Brain microvascular endothelial cell (primary cell): ENCODE measurements around the gene HSFX2.
"Not testable (repeated sequence)": the region's sequence is repeated elsewhere in the genome, so short reads cannot be mapped to it uniquely, and the experiment has no call there.

Experiments used
- DNase-seq: peaks from one replicate; pipeline ENCODE4 v3.0.0-alpha.2; 2020
- H3K27ac ChIP-seq: fragments of 250-450 bp; sonication (Bioruptor Pico); 2 replicates; pipeline ENCODE4 v1.5.1; 2020; ENCODE audit warnings: mild to moderate bottlenecking, moderate library complexity
- H3K27me3 ChIP-seq: fragments of 250-450 bp; sonication (Bioruptor Pico); replicated peaks from 2 replicates; pipeline ENCODE4 v1.5.1; 2020; ENCODE audit warnings: mild to moderate bottlenecking
- H3K36me3 ChIP-seq: fragments of 250-450 bp; sonication (Bioruptor Pico); replicated peaks from 2 replicates; pipeline ENCODE4 v1.5.1; 2020; ENCODE audit warnings: mild to moderate bottlenecking
- H3K4me3 ChIP-seq: 2 replicates; pipeline ENCODE4 v1.5.1; 2011; ENCODE audit warnings: low read depth, mild to moderate bottlenecking, control low read depth, low read length, moderate library complexity
- in situ Hi-C: cut with HindIII; loops from 2 replicates; pipeline ENCODE4 v1.10.0; 2017; ENCODE audit warnings: low sequenced_read_pairs, low pct_ligation_motif_present
- TF ChIP-seq, protein P1 (sequence below): IDR thresholded peaks from 2 replicates; pipeline ENCODE4 v1.5.1; 2011; ENCODE audit warnings: low read depth, mild to moderate bottlenecking, moderate library complexity, low read length, control low read depth, inconsistent platforms; ENCODE audit errors: missing control alignments

Gene HSFX2

DNA sequence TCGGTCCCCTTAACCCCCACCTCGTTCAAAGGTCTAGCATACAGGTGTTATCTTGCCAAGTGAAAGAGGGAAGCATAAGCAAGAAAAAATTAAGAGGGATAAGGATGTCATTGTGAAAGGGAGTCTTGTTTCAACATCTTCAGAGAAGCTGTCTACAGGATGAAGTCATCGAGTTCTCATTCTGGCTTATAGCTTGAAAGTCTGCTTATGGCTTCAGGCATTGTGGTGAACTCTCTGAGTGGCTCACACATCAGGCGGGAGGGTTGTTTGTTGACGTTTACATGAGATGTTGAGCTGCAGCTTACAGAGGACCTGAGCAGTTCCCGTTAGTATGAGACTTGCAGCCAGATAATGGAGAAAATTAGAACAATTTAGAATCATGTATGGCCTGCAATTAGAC, 24.4 kb downstream of the HSFX2 start:
- no peak overlapping the region for H3K4me3 ChIP-seq
- in situ Hi-C loops: no loop called here
- H3K27me3 ChIP-seq: no peaks in the 10 kb centered on the region
- H3K36me3 ChIP-seq: no peaks in the 10 kb centered on the region
- H3K27ac ChIP-seq: no peak overlapping the region
- TF ChIP-seq, protein P1, sequence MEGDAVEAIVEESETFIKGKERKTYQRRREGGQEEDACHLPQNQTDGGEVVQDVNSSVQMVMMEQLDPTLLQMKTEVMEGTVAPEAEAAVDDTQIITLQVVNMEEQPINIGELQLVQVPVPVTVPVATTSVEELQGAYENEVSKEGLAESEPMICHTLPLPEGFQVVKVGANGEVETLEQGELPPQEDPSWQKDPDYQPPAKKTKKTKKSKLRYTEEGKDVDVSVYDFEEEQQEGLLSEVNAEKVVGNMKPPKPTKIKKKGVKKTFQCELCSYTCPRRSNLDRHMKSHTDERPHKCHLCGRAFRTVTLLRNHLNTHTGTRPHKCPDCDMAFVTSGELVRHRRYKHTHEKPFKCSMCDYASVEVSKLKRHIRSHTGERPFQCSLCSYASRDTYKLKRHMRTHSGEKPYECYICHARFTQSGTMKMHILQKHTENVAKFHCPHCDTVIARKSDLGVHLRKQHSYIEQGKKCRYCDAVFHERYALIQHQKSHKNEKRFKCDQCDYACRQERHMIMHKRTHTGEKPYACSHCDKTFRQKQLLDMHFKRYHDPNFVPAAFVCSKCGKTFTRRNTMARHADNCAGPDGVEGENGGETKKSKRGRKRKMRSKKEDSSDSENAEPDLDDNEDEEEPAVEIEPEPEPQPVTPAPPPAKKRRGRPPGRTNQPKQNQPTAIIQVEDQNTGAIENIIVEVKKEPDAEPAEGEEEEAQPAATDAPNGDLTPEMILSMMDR: no peak
- DNase-seq: peak; percentile 21

DNA sequence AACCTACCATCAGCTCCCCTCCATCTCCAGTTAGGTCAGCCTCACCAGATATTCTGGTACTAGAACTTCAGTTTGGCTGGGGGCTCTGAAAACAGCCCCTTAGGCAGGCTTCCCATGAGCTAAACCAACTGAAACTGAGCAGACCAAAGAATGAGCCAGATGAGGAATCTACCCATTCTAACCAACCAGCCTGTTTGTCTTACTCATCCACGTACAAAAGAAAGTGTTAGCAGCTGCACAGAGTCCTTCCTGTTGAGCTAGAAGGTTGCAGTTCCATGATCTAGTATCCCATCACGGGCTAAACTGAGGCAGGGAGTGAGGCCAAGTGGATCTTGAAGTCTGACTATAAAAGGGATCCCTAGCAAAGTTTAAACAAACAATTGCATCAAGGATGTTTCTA, 25.3 kb downstream of the HSFX2 start:
- DNase-seq: no peak
- Histone ChIP-seq H3K27ac (no peak overlapping the region), H3K4me3 (no peak overlapping the region), H3K36me3 (no peaks in the 10 kb centered on the region), H3K27me3 (no peaks in the 10 kb centered on the region)
- TF ChIP-seq, protein P1: no peak
- in situ Hi-C loops: no loop called here

DNA sequence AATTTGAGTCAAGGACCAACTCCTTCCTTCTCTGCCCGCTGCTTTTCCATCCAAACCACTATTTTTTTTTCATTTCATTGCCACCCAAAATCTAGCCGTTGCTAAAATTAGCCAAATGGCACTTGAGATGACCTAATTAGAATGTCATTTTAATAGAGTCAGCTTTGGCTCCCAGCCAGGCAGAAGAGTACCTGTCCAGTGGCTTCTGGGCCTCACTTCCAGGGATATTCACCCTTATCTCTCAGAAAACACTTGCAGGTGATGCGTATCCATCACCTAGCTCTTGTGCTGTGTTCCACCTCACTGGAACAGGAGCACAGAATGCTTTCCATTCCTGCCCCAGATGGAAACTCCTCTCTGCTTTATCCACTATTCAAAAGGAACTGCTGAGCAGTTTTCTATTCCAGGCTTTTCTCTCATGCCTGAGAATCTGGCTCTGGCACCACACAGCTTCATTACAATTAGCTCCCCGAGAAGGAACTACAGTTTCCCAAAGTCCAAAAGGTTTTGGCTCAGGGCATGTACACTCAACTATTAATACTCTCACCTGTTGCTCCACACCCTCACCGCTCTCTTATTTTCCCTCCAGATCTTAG, 26.3 kb downstream of the HSFX2 start:
- TF ChIP-seq, protein P1: no peak
- DNase-seq: no peak
- no peak overlapping the region for H3K27ac ChIP-seq
- no peaks in the 10 kb centered on the region for H3K27me3 ChIP-seq
- no peak overlapping the region for H3K4me3 ChIP-seq
- H3K36me3 ChIP-seq: no peaks in the 10 kb centered on the region
- in situ Hi-C loops: no loop called here

DNA sequence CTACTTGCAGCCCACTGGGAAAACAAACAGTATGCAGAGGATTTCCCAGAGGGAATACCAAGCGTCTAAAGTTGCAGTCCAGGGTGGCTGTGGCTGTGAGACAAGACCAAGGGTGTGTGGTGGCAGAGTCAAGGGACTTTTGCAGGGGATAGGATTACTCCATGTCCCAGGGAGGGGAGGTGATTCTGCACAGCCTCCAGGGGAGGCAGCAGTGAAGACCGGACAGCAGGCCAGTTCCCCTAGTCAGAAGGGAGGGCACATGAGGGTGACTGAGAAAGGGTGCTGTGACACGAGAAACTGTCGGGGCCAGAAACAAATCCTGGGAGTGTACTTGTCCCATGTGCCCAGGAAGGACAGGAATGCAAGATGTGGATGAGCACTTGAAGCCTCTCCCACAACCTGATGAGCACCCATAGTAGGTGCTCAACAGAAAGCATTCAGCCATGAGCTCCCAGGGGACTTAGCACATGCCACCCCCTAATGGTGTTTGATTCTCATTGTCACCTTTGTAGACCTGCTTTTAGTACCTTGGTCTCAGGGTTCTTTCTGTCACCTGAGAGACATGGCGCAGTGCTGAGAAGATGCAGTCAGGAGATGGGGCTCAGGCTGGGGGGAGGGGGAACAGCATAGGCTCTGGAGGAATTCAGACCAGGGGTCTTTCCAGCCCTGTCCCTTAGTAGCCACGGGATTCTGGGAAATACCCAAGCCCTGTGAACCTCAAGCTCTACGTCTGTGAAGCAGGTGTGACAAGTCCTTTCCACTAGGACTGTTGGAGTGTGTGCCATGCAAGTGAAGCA, 27.3 kb downstream of the HSFX2 start:
- Histone ChIP-seq H3K27me3 (no peaks in the 10 kb centered on the region), H3K36me3 (no peaks in the 10 kb centered on the region), H3K27ac (no peak overlapping the region), H3K4me3 (no peak overlapping the region)
- in situ Hi-C loops: no loop called here
- TF ChIP-seq, protein P1: no peak
- no peak for DNase-seq

DNA sequence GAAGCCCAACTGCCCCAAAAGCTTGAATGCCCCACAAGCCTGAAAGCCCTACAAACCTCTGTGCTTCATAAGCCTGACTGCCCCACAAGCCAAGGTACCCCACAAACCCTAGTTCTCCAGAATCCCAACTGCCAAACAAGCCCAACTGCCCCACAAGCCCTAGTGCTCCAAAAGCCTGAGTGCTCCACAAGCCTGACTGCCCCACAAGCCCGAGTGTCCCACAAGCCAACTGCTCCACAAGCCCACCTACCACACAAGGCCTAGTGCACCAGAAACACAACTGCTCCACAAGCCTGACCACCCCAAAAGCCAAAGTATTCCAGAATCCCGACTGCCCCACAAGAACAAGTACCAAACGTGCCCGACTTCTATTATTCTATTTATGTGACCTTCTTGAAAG, 31.8 kb downstream of the HSFX2 start:
- TF ChIP-seq, protein P1: no peak
- no peak overlapping the region for H3K4me3 ChIP-seq
- no peaks in the 10 kb centered on the region for H3K27me3 ChIP-seq
- no peaks in the 10 kb centered on the region for H3K36me3 ChIP-seq
- H3K27ac ChIP-seq: no peak overlapping the region
- DNase-seq: no peak
- in situ Hi-C loops: no loop called here

DNA sequence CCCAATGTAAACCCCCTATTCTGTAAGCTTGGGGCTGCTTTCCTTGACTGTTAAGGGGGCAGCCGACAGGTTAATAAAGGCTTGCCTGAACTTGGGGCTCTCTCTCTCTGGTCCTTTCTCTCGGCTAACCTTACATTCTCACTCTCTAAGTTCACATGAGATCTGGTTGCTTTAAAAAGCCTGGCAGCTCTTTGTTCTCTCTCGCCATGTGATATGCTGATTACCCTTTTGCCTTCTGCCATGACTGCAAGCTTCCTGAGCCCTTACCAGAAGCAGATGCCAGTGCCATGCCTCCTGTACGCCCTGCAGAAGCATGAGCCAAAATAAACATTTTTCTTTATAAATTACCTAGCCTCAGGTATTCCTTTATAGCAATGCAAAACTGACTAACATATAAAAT, 39.9 kb downstream of the HSFX2 start:
- in situ Hi-C loops, H3K27me3 ChIP-seq, DNase-seq, H3K4me3 ChIP-seq, H3K36me3 ChIP-seq, H3K27ac ChIP-seq: not testable (repeated sequence)

DNA sequence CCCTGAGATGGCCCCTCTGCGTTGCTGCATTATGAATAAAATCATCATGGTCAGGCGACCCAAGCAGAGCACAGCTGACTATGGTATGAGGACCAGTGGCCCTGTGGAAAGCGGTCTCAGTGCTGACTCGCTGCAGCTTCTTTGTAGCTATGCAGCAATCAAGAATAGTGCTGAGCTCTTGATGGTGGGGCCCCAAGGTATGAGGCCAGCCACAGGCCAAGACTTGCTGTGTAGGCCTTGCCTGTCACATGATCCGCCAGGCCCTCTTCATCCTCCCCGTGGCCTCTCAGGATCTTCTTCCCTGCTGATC, 43.2 kb downstream of the HSFX2 start:
- H3K4me3 ChIP-seq, H3K27me3 ChIP-seq, in situ Hi-C loops, H3K27ac ChIP-seq, H3K36me3 ChIP-seq, DNase-seq: not testable (repeated sequence)

DNA sequence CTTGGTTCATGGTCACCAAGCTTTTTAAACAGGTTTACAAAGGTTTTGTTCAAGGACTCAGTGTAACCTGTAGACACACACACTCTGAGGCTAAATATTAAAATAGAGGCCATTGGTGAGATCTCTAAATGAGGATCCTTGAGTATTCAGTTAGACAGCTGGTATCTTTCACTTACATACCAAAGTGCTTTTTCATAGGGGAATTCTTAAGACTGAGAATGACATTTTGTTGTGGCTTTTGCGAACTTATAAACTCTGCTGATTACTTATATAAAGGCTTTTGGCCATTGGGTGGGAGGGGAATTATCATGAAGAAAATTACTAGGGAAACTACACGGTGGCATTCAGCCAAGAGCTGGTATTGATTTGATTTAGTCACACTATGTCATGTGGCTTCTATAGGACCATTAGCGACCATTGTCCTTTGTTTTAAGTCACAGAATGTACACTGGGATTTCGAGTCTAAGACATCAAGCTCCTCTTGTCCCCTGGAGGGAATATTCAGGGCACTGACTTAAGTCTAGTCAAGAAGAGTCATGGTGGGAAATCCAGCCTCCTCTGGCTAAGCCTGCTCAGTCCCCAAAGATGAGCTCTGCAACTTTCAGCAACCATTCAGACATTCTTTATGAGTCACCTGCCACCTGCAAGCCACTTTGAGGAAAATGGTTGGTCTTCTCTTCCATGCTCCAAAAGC, 43.7 kb downstream of the HSFX2 start:
- H3K36me3 ChIP-seq, H3K27ac ChIP-seq, in situ Hi-C loops, H3K27me3 ChIP-seq, DNase-seq, H3K4me3 ChIP-seq: not testable (repeated sequence)

DNA sequence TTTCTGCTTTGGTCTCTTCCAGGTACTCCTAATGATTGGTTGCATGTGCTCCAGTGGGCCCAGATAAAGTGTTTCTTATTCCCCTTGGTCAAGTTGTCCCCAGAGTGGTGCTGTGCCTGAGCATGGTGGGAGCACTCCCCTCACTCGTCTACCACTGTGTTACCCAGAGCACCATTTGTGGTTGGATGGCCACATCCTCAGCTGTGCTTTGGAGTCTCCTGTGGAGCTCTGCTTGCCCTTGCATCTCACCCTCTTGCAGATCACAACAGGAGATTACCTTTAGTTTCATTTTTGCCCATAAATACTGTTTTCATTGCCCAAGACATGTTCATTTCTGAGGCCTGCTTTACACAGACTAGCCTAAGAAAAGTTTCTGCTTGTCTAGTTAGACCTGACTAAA, 44.7 kb downstream of the HSFX2 start:
- in situ Hi-C loops, H3K27ac ChIP-seq, H3K4me3 ChIP-seq, H3K36me3 ChIP-seq, H3K27me3 ChIP-seq, DNase-seq: not testable (repeated sequence)
